Endometrial microvascular endothelial cells (primary cell): Measurements from ENCODE around the gene PPP2R5A. TPM values are rescaled to one million over a fixed set of nuclear protein-coding genes. Genes with fewer than 3 reads are reported as not detected.
"Not testable (repeated sequence)": the region's sequence is repeated elsewhere in the genome, so short reads cannot be mapped to it uniquely, and the experiment has no call there.

ENCODE experiments used
- in situ Hi-C: cut with HindIII; loops from 2 replicates; pipeline ENCODE4 v1.10.0; 2017; ENCODE audit warnings: low sequenced_read_pairs, low pct_unique_long_range_greater_than_20kb; ENCODE audit errors: inconsistent ontology term
- total RNA-seq: library from RNA; depleted of rRNA; stranded (reverse); fragments of >200 nt; gene quantifications from one replicate; pipeline ENCODE4 v1.2.3, GENCODE V29; 2015; ENCODE audit errors: inconsistent ontology term

Gene PPP2R5A
- total RNA-seq, 1 donor from 2014 or later: 29.6 TPM

DNA sequence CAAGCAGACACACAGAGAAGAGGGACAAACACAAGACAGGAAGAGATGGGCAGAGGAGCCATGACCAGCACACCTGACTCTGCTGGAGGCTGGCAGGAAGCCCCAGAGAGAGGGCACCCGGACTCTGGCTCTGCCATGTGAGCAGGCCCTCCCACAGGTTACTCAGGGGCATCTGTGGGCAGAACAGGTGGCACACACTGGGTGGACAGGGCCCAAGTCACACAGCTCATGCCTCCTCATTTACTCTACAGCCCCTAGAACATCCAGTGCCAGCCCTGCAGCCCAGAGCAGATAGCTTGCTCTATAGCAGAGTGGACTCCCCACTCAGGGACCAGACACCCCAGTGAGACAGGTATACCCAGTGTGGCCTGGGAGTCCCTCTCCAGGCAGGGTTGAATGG lies 100.8 kb downstream of the PPP2R5A start:
- in situ Hi-C loops: no loop called here

DNA sequence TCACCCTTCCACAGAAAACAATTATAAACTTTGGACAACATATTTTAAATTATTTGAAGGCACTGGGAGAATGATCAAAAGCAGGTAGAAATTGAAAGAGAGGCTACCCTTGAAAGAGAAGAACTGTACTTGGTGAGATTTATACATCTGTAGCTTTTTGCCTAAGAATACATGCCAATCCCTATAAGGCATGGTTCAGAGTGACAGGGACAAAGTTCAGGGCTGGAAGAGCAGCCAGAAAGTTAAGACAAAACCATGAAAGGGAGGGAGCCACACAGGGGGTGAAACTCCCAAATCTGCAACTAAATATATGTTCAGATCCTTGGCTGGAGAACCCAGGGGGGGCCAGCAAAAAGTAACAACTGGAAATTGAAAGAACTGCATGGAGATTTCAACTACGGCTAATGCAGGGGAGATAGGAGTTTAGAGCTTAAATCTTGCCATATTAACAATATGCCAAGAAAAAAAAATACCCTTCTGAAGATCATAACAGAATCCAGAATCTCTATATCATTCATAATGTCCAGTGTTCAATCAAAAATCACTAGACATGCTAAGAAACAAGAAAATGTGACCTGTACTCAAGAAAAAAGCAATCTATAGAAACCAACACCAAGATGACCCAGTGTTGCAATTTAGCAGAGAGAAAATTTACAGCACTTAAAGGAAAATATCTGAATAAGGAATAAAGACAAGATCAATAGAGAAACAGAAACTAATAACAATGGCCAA lies 103.9 kb downstream of the PPP2R5A start:
- in situ Hi-C loops: no loop called here

DNA sequence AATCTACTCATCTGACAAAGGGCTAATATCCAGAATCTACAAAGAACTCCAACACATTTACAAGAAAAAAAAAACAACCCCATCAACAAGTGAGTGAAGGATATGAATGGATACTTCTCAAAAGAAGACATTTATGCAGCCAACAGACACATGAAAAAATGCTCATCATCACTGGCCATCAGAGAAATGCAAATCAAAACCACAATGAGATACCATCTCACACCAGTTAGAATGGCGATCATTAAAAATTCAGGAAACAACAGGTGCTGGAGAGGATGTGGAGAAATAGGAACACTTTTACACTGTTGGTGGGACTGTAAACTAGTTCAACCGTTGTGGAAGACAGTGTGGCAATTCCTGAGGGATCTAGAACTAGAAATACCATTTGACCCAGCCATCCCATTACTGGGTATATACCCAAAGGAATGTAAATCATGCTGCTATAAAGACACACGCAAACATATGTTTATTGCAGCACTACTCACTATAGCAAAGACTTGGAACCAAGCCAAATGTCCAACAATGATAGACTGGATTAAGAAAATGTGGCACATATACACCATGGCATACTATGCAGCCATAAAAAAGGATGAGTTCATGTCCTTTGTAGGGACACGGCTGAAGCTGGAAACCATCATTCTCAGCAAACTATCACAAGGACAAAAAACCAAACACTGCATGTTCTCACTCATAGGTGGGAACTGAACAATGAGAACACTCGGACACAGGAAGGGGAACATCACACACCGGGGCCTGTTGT lies 110.6 kb downstream of the PPP2R5A start:
- in situ Hi-C loops: not testable (repeated sequence)

DNA sequence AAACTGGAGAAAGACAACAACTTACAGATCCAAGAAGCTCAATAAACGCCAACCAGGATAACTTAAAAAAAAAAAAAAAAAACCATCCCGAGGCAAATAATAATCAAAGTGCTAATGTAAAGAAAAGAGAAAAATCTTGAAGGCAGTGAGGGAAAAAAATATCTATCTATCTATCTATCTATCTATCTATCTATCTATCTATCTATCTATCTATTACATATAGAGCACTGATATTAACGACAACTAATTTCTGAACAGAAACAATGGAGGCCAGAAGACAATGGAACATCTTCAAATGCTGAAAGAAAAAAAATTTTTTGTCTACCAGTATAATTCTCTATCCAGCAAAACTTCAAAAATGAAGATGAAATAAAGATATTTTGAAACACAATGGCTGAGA lies 111.4 kb downstream of the PPP2R5A start:
- in situ Hi-C loops: no loop called here

DNA sequence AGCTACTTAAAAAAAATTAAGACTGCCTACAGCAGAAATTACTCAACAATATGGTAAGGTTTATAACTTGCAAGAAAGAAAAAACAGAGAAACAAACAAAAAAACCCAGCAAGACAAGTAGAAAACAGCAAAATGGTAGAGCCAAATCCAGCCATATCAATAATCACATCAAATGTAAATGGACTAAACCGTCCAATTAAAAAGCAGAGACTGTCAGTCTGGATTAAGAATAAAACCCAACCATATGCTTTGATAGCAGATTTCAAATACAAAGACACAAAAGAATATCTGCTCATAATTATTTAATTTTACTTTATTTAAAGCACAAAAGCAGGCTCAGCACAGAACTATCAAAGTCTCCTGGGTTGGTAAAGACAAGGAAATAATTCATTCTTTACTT lies 112.0 kb downstream of the PPP2R5A start:
- in situ Hi-C loops: no loop called here

DNA sequence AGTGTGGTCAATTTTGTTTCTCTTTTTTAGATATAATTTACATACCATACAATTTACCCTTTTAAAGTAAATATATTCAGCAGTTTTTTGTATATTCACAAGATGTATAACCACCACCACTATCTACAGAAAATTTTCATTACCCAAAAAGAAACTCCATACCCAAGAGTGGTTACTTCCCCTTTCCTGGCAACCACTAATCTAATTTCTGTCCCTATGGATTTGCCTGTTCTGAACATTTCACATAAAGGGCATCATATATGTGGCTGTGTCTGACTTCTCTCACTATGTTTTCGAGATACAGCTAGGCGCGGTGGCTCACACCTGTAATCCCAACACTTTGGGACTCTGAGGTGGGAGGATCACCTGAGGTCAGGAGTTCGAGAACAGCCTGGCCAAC lies 115.8 kb downstream of the PPP2R5A start:
- in situ Hi-C loops: no loop called here

DNA sequence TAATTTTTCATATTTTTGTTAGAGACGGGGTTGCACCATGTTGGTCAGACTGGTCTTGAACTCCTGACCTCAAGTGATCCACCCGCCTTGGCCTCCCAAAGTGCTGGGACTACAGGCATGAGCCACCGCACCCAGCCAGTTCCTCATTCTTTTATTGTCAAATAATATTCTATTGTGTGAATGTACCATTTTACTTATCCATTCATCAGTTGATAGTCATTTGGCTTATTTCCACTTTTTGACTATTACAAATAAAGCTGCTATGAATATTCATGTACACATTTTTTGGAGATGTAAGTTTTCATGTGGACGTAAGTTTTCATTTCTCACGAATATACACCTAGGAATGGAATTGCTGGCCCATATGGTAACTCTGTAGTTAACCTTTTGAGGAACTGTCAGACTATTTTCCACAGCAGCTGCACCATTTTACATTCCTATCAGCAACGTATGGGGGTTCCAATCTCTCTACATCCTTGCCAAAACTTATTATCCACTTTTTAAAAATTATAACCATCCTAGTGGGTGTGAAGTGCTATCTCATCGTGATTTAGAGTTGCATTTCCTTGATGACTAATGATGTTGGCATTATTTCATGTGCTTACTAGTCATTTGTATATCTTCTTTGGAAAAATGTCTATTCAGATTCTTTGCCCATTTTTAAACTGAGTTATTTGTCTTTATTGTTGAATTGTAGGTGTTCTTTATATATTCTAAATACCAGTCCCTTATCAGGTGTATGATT lies 116.8 kb downstream of the PPP2R5A start:
- in situ Hi-C loops: no loop called here

DNA sequence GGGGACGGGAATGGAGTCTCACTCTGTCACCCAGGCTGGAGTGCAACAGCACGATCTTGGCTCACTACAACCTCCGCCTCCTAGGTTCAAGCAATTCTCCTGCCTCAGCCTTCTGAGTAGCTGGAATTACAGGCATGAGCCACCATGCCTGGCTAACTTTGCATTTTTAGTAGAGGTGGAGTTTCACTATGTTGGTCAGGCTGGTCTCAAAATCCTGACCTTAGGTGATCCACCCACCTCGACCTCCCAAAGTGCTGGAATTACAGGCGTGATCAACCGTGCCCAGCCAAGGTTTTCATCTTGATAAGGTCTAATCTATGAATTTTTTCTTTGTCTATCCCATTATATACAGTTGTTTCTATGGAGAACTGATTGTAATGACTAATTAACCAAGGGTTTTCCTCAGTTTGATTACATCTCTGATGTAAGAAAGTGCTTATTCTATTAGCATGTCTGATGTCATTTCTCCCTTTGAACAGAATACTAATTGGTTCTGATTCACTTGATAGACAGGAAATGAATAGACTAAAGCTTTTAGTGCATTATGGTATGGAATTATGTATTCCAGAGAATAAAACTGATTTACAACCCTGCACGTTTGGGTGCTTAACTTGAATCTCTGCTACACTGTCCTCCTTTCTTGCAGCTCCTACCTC lies 117.6 kb downstream of the PPP2R5A start:
- in situ Hi-C loops: no loop called here

DNA sequence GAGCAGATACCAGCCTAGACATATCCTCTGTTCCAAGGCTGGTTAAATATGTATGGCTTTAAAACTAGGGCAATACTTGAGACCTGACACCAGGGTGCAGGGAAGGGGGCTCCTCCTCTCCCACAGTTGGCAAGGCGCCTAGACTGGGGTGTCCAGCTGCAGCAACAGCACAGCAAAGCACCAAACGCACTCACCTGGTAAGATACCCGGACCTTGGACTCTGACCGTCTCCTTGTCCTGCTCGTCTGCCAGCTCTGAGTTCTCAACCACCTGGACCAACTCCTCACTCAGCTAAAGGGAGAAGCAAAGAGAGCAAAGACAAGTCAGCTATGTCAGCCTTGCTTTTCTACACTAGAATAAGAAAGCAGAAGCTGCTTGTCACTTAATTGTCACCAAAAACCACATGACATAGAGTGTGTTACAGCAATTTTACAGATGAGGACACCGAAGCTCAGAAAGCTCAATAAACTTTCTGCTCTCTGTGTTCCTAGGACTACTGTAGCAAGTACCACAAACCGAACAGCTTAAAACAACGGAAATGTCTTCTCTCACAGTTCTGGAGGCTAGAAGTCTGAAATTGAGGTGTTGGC lies 125.1 kb downstream of the PPP2R5A start:
- in situ Hi-C loops: no loop called here

Other genes starting within 250 kb of the PPP2R5A start
- gene INTS7, start 249.9 kb upstream of the PPP2R5A start, total RNA-seq: 19.4 TPM
- gene DTL, start 249.7 kb upstream of the PPP2R5A start, total RNA-seq: 19.1 TPM
- 20.0 TPM for gene PACC1, start 129.5 kb downstream of the PPP2R5A start, total RNA-seq
- gene NENF, start 147.5 kb downstream of the PPP2R5A start, total RNA-seq: 22.1 TPM